NCI-H146 treated with DMSO at 0.1 percent for 48 hours (cell line): ENCODE data around the gene CTTNBP2NL.
"Not testable (repeated sequence)": the region's sequence is repeated elsewhere in the genome, so short reads cannot be mapped to it uniquely, and the experiment has no call there.

Experiments used
- DNase-seq: peaks from one replicate; lab custom pipeline; 2025; ENCODE audit not compliant: unreplicated experiment; lab: John Stamatoyannopoulos, UW

The CTTNBP2NL gene

DNA sequence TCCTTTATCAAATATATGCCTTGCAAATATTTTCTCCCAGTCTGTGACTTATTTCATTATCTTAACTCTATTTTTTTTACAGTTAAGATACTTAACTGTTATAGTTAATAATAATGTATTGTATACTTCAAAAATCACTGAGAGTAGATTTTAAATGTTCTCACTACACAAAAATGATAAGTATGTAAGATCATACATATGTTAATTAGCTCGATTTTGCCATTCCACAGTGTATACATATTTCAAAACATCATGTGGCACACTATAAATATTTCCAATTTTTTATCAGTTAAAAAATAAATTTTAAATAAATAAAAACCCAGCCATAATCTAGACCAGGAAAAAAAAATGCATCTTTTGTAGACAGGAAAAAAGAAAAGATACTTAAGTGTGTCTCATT, 27.2 kb downstream of the CTTNBP2NL start:
- DNase-seq, result no peak

DNA sequence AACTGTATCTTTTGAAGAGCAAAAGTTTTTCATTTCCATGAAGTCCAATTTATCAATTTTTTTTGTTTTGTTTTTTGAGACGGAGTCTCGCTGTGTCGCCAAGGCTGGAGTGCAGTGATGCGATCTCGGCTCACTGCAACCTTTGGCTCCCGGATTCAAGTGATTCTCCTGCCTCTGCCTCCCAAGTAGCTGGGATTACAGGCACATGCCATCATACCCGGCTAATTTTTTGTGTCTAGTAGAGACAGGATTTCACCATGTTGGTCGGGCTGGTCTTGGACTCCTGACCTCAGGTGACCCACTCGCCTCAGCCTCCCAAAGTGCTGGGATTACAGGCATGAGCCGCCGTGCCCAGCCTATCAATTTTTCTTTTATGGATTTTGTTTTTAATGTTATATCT, 27.7 kb downstream of the CTTNBP2NL start:
- not testable (repeated sequence) for DNase-seq

DNA sequence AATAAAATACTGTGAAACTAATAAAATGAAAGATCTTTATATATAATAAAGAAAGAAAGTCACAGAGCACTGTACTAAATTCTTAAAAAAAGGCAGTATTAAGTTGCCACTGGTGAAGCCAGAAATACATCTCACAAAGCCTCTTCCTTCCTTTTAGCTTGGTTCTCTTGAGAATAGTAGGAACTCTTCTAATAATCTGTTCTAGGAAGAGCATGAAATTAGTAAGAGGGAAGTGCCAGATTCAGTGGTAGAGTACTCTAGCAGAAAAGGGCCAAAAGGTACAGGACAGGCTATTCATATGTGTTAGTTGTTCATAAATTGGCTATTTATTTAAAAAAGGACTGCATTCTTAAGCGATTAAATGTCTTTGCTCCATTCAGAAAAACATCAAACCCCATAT, 33.7 kb downstream of the CTTNBP2NL start:
- no peak for DNase-seq

DNA sequence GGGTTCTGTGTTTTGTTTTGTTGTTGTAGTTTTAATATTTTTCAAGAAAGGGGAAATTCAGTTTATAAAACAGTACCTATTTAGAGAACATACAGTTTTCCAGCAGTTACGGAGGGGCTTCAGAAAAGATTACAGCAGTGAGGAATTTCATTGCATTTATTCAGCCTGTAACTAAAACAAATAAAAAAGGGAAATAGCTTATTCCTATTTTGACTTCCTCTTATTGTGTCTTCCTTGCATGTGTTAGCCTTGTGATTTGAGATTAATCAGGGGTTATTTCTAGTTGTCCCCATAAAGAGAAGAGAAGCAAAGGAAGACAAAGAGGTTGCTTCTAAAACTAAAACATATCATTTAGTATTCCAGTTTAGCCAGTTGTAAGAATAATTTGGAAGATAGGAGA, 35.0 kb downstream of the CTTNBP2NL start:
- no peak for DNase-seq

DNA sequence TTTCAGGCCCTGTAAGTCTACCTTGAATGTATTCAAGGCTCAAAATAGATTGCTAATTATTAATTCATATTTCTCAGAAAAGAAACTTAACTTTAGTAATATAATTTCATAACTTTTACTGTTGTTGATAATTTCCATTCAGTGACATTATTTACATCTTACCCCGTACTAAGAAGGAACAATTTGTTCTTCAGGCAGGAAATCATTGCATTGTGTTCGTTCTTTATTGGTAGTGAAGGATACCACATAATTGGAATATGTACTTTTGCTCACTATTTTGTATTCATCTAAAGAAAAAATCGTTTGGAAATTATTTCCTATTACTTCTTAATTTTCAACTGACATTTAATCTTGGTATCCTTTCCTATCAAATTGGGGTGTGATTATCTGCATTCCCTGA, 39.4 kb downstream of the CTTNBP2NL start:
- no peak for DNase-seq

DNA sequence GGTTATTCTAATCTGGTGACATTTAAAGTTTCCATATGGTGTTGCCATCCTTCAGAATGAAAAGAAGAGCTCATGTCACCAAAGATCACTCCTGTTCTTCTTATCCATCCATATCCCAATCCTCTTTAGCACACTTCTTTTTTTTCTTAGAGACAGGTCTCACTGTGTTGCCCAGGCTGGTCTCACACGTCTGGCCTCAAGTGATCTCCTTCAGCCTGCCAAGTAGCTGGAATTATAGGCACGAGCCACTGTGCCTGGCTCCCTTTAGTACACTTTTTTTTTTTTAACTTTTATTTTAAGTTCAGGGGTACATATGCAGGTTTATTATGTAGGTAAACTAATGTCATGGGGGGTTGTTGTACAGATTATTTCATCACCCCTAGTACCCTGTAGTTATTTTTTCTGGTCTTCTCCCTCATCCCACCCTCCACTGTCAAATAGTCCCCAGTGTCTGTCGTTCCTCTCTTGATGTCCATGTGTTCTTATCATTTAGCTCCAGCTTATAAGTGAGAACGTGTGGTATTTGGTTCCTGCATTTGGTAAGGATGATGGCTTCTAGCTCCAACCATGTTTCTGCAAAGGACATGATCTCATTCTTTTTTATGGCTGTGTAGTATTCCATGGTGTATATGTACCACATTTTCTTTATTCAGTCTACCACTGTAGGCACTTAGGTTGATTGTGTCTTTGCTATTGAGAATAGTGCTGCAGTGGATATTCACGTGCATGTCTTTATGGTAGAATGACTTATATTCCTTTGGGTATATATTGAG, 40.6 kb downstream of the CTTNBP2NL start:
- no peak for DNase-seq

DNA sequence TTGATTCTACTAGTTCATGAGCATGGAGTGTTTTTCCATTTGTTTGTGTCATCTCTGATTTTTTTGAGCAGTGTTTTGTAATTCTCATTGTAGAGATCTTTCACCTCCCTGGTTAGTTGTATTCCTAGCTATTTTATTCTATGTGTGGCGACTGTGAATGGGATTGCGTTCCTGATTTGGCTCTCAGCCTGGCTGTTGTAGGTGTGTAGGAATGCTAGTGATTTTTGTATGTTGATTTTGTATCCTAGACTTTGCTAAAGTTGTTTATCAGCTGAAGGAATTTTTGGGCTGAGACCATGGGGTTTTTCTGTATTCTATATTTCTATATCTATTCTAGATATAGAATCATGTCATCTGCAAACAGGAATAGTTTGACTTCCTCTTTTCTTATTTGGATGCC, 42.1 kb downstream of the CTTNBP2NL start:
- DNase-seq, result not testable (repeated sequence)

DNA sequence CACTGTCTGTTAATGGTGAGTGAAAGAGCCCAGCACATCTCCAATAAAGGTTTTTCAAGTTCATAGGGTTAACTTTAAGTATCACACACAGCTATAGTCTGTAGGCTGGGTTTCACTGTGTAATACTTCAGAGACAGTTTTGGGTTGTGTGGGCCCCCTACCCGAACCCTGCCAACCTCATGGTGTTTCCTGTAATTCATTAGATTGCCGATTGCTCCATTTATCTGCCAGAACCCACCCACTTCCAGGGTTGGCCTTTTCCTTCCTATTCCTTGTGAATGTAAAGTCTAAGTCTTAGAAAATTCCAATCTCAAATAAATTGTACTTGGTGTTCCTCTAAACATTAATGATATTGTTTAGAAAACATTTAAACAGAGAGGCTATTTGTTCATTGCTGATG, 43.6 kb downstream of the CTTNBP2NL start:
- no peak for DNase-seq

DNA sequence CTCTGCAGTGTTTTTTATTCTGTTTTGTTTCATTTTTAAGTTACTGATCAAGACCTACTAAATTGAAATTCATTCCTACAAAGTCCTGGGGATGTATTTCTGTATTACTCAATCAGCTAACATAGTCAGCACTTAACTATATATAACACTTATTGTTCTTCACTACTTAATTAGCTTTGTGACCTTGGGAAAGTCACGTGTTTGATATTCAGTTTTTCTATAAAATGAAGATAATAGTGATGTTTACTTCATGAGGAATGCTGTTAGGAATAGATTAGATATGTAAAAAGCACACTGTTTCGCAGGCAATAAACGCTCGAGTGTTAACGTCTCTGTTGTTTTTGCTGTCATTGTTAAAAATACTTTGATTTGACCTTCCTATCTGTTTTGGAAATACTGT, 44.6 kb downstream of the CTTNBP2NL start:
- DNase-seq, result no peak

DNA sequence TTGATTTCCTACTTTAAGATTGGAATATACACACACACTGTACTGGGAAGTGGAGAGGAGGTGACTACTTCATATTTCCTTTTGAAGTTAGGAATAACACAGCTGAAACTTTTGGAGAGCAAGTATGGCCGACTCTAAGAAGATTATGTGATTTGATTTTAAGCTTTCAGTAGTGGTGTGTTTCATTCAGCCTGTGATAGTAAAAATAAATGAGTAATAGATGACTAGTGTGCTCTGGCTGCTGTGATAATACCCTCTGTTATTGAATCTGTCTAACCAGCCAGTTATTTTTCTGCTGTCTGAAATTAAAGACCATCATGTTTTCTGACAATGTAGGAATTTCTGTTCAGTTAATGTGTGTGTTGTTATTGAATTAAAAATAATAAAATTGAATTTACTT, 48.3 kb downstream of the CTTNBP2NL start:
- DNase-seq, result no peak

DNA sequence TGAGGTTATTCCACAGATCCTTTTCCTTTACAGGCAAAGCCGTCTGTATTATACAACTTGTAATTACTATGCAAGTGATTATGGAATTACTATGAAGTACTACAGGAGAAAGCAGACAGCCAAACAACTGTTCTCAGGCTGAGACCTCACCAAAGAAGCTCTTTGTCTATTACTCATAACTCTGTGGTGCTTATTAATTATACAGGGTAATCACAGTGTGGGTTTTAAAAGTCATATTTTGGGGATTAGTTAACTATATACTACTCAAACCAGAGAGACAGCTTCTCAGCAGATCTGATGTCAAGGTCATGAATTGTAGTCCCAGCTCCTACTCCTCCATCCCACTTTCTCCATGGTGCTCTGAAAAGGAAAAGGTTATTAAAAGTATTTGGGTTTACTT, 49.6 kb downstream of the CTTNBP2NL start:
- no peak for DNase-seq

DNA sequence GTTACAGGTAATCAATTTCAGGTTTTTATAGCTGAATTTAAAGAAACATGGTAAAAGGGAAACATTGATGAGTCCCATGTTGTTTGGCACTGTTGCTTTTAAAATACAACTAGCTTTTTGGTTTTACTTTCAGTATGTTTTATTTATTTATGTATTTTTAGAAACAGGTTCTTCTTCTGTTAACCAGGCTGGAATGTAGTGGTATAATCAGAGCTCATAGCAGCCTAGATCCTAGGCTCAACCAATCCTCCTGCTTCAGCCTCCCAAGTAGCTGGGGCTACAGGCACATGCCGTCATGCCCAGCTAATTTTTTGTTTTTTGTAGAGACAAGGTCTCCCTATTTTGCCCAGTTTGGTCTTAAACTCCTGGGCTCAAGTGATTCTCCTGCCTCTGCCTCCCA, 50.4 kb downstream of the CTTNBP2NL start:
- no peak for DNase-seq

DNA sequence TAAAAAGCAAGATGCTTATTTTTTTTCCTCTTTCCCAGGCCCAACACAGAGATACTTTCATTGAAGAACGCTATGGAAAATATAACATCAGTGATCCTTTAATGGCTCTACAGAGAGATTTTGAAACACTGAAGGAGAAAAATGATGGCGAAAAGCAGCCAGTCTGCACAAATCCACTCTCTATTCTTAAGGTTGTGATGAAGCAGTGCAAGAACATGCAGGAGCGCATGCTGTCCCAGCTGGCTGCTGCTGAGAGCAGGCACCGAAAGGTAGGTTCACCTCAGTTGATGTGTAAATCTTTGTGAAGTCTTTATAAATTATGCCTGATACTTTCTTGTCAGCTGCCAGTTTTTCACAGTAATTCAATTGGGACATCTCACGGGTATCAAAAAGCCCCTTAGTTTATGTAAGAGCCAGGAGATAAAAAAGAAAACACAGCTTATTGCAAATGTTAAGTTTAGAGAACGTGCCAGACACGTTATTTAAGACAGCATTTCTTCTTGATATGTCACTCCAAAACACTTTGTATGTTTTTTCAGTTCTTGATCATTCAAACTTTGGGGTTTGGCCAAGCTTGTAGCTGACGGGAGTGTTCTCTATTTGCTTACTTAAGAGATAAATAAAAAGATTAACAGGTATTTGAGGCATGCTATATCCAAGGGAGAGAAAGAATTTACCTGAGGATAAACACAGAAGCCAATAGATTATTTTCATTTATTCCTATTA, 53.1 kb downstream of the CTTNBP2NL start:
- DNase-seq, result no peak

DNA sequence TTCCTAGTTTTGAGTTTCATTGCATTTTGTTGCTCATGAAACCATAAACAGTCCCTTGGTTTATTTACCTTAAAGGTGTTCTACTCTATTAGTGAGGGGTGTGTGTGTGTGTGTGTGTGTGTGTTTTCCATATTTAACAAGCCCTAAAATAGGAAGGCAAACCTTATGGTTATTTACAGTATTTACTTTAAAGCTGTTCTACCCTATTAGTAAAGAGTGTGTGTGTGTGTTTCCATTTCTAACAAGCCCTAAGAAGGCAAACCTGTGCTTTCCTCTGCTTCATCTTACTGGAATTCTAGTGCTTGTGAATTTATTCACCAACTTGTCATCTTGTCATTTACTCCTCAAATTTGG, 53.6 kb downstream of the CTTNBP2NL start:
- no peak for DNase-seq

DNA sequence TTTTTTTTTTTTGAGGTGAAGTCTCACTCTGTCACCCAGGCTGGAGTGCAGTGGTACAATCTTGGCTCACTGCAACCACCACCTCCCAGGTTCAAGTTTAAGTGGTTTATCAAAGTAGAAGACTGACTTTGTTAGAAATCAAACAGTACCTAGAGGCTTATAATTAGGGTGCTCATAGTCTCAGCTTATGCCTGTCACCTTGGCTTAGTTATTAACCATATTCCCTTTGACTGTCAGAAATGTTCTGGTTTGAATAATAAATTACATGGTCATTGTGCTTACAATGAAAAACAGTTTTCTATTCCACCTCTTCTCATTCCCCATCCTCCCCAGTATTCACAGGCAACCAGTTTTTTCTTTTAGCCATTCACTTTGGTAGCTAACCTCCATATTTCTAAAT, 54.8 kb downstream of the CTTNBP2NL start:
- no peak for DNase-seq

DNA sequence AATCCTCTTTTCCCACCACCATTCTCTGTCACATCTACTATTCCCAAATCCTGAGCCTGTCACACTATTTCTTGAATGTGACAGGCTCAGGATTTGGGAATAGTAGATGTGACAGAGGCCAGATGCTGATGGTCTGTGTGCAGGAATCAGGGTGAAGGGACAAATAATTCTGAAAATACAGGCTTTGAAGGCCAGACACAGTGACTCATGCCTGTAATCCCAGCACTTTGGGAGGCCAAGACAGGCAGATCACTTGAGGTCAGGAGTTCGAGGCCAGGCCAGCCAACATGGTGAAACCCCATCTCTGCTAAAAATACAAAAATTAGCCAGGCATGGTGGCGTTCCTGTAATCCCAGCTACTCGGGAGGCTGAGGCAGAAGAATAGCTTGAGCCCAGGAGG, 55.3 kb downstream of the CTTNBP2NL start:
- DNase-seq, result not testable (repeated sequence)

DNA sequence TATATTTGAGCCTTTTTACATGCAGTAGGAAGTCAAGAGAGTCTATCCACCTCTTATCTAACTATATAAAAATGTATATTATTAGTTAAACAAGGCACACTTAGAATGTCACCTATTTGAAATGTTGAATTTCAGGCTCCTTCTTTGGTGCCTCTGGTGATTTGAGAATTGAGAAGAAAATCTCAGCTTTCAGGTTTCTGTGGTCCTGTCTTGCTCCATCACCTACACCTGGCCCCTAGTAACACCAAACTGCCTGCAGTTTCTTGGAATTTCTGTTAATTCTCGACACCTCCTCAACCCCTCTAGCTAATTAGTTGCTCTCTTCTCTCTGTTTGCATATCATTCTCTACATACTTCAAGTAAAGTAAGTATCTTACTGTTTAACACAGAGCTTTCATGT, 57.9 kb downstream of the CTTNBP2NL start:
- no peak for DNase-seq

DNA sequence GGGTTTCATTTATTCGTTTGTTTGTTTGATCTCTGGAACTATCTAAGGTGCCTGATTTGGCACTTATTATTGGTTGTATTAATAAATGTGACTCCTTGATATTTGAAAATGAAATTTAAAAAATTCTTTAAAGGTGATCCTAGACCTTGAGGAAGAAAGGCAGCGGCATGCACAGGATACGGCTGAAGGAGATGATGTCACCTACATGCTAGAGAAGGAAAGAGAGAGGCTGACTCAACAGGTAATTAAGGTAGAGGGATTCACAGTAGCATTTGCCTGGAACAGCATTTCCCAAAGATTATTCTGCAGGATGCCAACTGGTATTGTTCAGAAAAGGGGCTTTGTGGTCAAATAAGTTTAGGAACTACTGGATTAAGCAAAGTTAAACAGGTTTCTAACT, 58.3 kb downstream of the CTTNBP2NL start:
- no peak for DNase-seq

DNA sequence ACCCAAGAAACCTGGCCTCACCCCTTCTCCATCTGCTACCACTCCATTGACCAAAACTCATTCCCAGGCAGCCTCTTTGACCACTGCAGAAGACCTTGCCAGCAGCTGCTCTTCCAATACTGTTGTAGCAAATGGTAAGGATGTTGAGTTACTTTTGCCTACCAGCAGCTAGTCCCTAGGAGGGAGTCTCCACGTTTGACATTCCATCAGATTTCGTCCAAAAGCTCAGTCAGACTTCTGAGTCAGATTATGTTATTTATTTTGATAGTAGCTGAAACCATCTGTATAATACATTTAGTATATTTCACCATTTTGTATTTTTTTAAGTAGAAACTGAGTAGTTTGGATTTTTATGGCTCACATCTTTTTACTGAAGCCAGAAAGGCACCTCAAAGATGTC, 61.2 kb downstream of the CTTNBP2NL start:
- DNase-seq, result no peak

DNA sequence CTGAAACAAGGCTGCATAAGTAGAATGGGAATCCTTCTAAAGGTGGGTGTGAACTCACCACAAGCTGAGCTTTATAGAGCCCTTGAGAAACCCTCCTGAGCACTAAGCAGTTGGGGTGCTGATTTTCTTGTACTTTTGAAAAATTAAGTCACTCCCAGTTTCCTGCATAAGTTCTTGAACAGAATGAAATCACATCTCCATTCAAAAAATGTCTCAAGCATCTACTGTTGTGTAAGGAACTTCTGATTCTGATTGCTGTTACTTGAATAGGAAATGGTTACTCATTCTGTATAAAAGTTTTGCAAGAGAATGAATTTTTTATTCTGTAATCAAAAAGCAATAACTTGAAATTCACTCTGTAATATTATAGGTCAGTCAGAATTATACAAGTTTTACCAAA, 61.9 kb downstream of the CTTNBP2NL start:
- no peak for DNase-seq

DNA sequence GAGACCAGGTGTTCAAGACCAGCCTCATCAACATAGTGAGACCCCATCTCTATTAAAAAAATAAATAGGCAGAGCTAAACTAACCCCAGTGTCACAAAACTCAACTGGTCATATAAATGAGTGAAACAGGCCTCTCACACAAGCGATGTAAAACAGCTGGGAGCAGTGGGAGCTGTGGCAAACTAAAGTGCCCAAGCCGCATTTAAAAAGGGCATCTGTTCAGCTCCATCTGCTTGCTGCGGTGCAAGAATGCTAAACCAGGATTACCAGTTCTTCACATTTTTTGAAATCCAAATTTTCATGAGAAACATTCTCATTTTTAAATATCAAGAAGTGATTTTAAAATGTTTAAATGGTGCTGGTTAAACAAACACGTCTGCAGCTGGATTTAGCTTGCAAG, 62.7 kb downstream of the CTTNBP2NL start:
- no peak for DNase-seq

DNA sequence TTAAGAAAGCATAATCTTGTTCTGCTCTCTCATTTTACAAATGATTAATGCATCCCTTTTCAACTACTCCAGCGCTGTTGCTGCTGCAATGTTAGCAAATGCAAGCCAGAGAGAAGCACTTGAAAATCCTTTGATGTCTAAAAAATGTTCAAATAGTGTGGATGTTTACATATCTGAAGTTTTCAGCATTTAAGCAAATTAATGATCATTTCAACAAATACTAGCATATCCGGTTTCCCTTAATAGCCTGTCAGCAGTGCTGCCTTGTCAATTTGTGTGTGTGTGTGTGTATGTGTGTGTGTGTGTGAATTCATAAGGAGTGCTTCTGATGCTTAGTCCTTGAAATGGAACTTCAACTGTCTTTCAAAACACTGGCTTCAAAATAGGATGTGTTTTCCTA, 64.6 kb downstream of the CTTNBP2NL start:
- DNase-seq, result peak; percentile 14
